GM19239 (cell line): ENCODE results near the gene DIS3L.
"Not testable (repeated sequence)": the region's sequence is repeated elsewhere in the genome, so short reads cannot be mapped to it uniquely, and the experiment has no call there.

Experiments
- DNase-seq: peaks from one replicate; pipeline ENCODE4 v3.0.0; 2011; ENCODE audit warnings: low spot score; ENCODE audit not compliant: insufficient read length
- FAIRE-seq: peaks from 2 replicates; lab custom pipeline; 2011; peaks lifted over from hg19 to GRCh38; lab: Jason Lieb, UNC

DIS3L gene

GRCh38 chr15:66293419-66294156 is at the start of gene DIS3L:
DIS3L (plus strand) TSS chr15:66293568; CDS start chr15:66293597, 29 bp downstream.
- DNase-seq (peak; percentile 72), FAIRE-seq (no peak)

GRCh38 chr15:66245832-66246231 is 47.5 kb upstream of the DIS3L start:
- not testable (repeated sequence) for FAIRE-seq, DNase-seq

GRCh38 chr15:66246937-66247336 is 46.4 kb upstream of the DIS3L start:
- no peak for DNase-seq
- no peak for FAIRE-seq

- no peak for DNase-seq
- no peak for FAIRE-seq
Measured at GRCh38 chr15:66249605-66250174, 43.7 kb upstream of the DIS3L start.

GRCh38 chr15:66251065-66251789 is 42.1 kb upstream of the DIS3L start:
- no peak for DNase-seq
- FAIRE-seq, result no peak

- FAIRE-seq (no peak), DNase-seq (peak; percentile 65)
Measured at GRCh38 chr15:66251790-66252684, 41.3 kb upstream of the DIS3L start.

GRCh38 chr15:66252685-66253417 is 40.5 kb upstream of the DIS3L start:
- peak; percentile 40 for DNase-seq
- no peak for FAIRE-seq

- FAIRE-seq (no peak), DNase-seq (no peak)
Measured at GRCh38 chr15:66253418-66254088, 39.8 kb upstream of the DIS3L start, which contains the start of gene MEGF11. MEGF11 (minus strand) TSS chr15:66253750; CDS start chr15:66128403, 125,347 bp downstream.

- FAIRE-seq, result no peak
Measured at GRCh38 chr15:66254089-66254950, 39.0 kb upstream of the DIS3L start.

GRCh38 chr15:66254951-66255676 is 38.3 kb upstream of the DIS3L start:
- FAIRE-seq, result no peak
- no peak for DNase-seq

More at GRCh38 chr15:66254089-66254950, 39.0 kb upstream of the DIS3L start:
- no peak for DNase-seq

GRCh38 chr15:66256692-66257091 is 36.7 kb upstream of the DIS3L start:
- DNase-seq, result no peak
- FAIRE-seq, result no peak

- FAIRE-seq (no peak), DNase-seq (no peak)
Measured at GRCh38 chr15:66261056-66261455, 32.3 kb upstream of the DIS3L start.

- DNase-seq, FAIRE-seq: not testable (repeated sequence)
Measured at GRCh38 chr15:66262837-66263236, 30.5 kb upstream of the DIS3L start.

- no peak for FAIRE-seq
Measured at GRCh38 chr15:66264859-66265513, 28.4 kb upstream of the DIS3L start.

GRCh38 chr15:66269326-66270090 is 23.9 kb upstream of the DIS3L start:
- FAIRE-seq (no peak), DNase-seq (no peak)

More at GRCh38 chr15:66264859-66265513, 28.4 kb upstream of the DIS3L start:
- no peak for DNase-seq

- FAIRE-seq (no peak), DNase-seq (no peak)
Measured at GRCh38 chr15:66270932-66271331, 22.4 kb upstream of the DIS3L start.
